CD4-positive, CD25-positive, alpha-beta regulatory T cell (primary cell): ENCODE data around the gene GLP2R. TPM values are rescaled to one million over a fixed set of nuclear protein-coding genes. Genes with fewer than 3 reads are reported as not detected.

ENCODE experiments used
- ATAC-seq, 2 donors: fragments of 150-1000 bp; cut with Tn5 transposase; one replicate each; pipeline ENCODE4 v1.10.0; 2021; ENCODE audit warnings: low read depth in 2 of 2, moderate number of reproducible peaks in 2 of 2, moderate library complexity in 1 of 2
- DNase-seq, 3 donors: peaks; one replicate each; pipeline versions ENCODE4 v3.0.0 to v3.0.0-alpha.2; 2012 to 2022; ENCODE audit warnings: mixed read lengths in 1 of 3
- H3K27ac ChIP-seq: one replicate; pipeline ENCODE4 v1.7.0; 2013; ENCODE audit warnings: mild to moderate bottlenecking, low read length; ENCODE audit not compliant: insufficient read depth, poor library complexity, severe bottlenecking
- H3K27me3 ChIP-seq: one replicate; pipeline ENCODE4 v1.7.0; 2013; ENCODE audit warnings: low read length; ENCODE audit not compliant: control insufficient read depth, insufficient read depth
- H3K36me3 ChIP-seq: one replicate; pipeline ENCODE4 v1.7.0; 2013; ENCODE audit warnings: mild to moderate bottlenecking, low read length, moderate library complexity; ENCODE audit not compliant: control insufficient read depth, insufficient read depth
- H3K4me1 ChIP-seq: 2 replicates; pipeline ENCODE4 v1.7.0; 2013; ENCODE audit warnings: mild to moderate bottlenecking, low read length; ENCODE audit not compliant: insufficient read depth, control insufficient read depth, poor library complexity, severe bottlenecking
- H3K4me3 ChIP-seq: one replicate; pipeline ENCODE4 v1.7.0; 2013; ENCODE audit warnings: low read depth, mild to moderate bottlenecking, low read length, moderate library complexity
- H3K9me3 ChIP-seq, 2 experiments: 1 replicate in 1 of 2; 2 replicates in 1 of 2; pipeline ENCODE4 v1.7.0; 2013; ENCODE audit warnings: low read length in 2 of 2, mild to moderate bottlenecking in 1 of 2, moderate library complexity in 1 of 2; ENCODE audit not compliant: control insufficient read depth in 2 of 2
- H3K27ac Mint-ChIP-seq, 3 donors: one replicate each; pipeline ENCODE4 v1.8.0; 2020 to 2022; ENCODE audit warnings: mild to moderate bottlenecking in 3 of 3, mixed read lengths in 3 of 3, moderate library complexity in 2 of 3
- H3K27me3 Mint-ChIP-seq: one replicate; pipeline ENCODE4 v1.8.0; 2022; ENCODE audit warnings: mild to moderate bottlenecking, mixed read lengths
- H3K36me3 Mint-ChIP-seq: one replicate; pipeline ENCODE4 v1.8.0; 2020; ENCODE audit warnings: mixed read lengths
- H3K4me1 Mint-ChIP-seq, 4 donors: one replicate each; pipeline ENCODE4 v1.8.0; 2020 to 2022; ENCODE audit warnings: mixed read lengths in 4 of 4, mild to moderate bottlenecking in 1 of 4
- H3K4me3 Mint-ChIP-seq, 4 donors: one replicate each; pipeline ENCODE4 v1.8.0; 2020 to 2022; ENCODE audit warnings: mild to moderate bottlenecking in 4 of 4, mixed read lengths in 4 of 4, moderate library complexity in 3 of 4
- H3K9me3 Mint-ChIP-seq, 7 donors: one replicate each; pipeline ENCODE4 v1.8.0; 2020 to 2022; ENCODE audit warnings: mixed read lengths in 7 of 7, mild to moderate bottlenecking in 3 of 7, moderate library complexity in 2 of 7
- polyA plus RNA-seq, 4 donors: library from polyadenylated mRNA; unstranded; fragments of 300-500 nt; fragmentation: Illumina TruSeq; gene quantifications; one replicate each; pipeline ENCODE4 v1.2.3, GENCODE V29; 2021
- total RNA-seq: library from RNA; stranded (reverse); gene quantifications from one replicate; pipeline ENCODE4 v1.2.3, GENCODE V29; 2022

The GLP2R gene
- total and polyA plus RNA-seq, 5 donors from 2014 or later = not detected

DNA sequence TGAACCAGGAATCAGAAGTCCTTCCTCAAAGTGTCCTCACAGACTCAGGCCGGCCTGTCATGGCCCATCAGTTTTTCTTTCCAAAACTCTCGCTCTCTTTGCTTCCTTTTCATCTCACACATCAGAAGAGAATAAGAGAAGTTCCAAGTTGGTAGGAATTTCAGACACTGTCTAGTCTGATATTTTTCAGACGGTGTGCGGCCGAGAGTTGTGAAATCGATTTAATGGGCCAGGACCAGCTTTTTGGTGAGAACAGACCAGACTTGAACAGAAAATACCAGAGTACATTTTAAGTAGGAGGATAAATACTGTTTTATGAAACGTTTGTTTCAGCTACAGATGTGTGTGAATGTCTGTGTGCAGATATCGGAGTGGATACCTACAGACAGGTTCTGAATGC lies 104.1 kb downstream of the GLP2R start:
- H3K9me3 Mint-ChIP-seq = no peaks in the 10 kb centered on the region
- H3K36me3 Mint-ChIP-seq = no peaks in the 10 kb centered on the region
- Histone ChIP-seq H3K9me3 (no peaks in the 10 kb centered on the region), H3K36me3 (no peaks in the 10 kb centered on the region), H3K27ac (no peak overlapping the region), H3K4me3 (no peak overlapping the region), H3K4me1 (no peaks in the 10 kb centered on the region), H3K27me3 (no peaks in the 10 kb centered on the region)
- H3K4me3 Mint-ChIP-seq = no peak overlapping the region
- DNase-seq = no peak
- H3K4me1 Mint-ChIP-seq = no peaks in the 10 kb centered on the region
- no peak overlapping the region for H3K27ac Mint-ChIP-seq
- no peak for ATAC-seq
- no peaks in the 10 kb centered on the region for H3K27me3 Mint-ChIP-seq

DNA sequence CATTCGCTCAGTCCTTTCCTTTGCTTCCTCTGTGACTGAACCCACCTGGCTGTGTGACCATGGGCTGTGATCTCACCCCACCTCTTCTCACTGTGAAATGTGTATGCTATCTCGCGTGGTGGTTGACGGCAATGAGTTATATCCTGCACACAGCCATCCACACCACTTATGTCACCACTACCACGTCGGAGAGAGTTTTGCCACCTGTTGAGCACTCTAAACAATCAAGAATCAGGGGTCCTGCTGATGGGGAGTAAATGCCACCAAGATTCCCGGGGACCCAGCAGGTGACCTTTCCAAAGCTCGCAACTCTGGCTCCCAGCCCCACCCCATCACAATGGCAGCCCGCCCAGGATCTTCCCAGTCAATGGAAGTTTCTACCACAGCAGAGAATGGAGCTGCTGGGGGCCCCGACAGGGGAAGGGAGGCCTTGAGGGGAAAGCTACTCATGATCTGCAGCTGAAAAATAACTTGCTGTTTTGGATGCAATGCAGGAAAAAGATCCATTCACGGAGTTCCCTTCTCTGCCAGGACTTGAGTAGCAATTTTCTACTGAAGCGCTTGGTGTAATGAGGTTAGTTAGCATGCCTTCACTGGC lies 105.5 kb downstream of the GLP2R start:
- no peak overlapping the region for H3K27ac Mint-ChIP-seq
- H3K27ac ChIP-seq = no peak overlapping the region
- H3K27me3 Mint-ChIP-seq = no peaks in the 10 kb centered on the region
- H3K36me3 ChIP-seq = no peaks in the 10 kb centered on the region
- H3K9me3 ChIP-seq = no peaks in the 10 kb centered on the region
- H3K36me3 Mint-ChIP-seq = no peaks in the 10 kb centered on the region
- H3K9me3 Mint-ChIP-seq = peaks cover 0 to 2% (median 0%) of the 10 kb centered on the region in 7 donors
- no peak overlapping the region for H3K4me3 Mint-ChIP-seq
- H3K4me3 ChIP-seq = no peak overlapping the region
- DNase-seq (no peak), ATAC-seq (no peak)
- H3K4me1 ChIP-seq = no peaks in the 10 kb centered on the region
- no peaks in the 10 kb centered on the region for H3K27me3 ChIP-seq
- no peaks in the 10 kb centered on the region for H3K4me1 Mint-ChIP-seq

DNA sequence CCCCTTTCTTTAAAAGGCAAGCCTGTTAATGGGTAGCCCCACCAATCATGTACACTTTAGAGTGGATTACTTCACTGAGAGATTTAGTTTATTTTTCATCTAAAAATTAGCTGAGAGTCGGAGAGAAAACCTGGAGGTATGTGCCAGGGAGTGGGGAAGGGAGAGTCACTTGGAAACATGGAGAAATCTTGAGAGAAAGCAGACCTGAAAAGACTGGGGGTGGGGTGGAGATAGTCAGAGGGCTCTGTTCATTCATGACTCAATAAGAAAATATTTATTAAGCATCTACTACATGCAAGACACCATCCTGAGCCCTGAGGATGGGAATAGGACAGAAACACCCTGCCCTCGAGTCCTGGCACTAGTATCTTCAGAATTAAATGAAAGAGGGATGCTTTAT lies 106.8 kb downstream of the GLP2R start:
- no peak for ATAC-seq
- H3K36me3 ChIP-seq = no peaks in the 10 kb centered on the region
- no peaks in the 10 kb centered on the region for H3K27me3 Mint-ChIP-seq

DNA sequence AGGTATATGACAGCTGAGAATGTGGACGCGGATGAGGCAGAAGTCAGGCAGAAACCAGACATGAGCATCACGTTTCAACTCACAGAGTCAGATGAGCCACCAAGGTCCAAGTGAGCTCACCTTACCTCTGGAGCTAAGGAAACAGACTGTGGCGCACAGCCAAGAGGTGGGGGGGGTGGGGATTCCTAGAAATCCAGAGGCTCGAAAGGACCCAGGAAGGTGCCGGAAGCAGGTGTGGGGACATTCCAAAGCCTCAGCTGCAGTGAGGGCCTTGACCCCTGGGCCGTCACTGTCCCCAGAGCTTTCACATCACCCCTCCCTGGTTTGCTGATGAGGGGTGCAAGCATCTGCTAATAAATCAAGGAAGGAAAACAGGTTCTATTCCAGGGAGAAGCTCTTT lies 108.6 kb downstream of the GLP2R start:
- Mint-ChIP-seq H3K27me3 (no peaks in the 10 kb centered on the region), H3K4me3 (no peak overlapping the region), H3K36me3 (no peaks in the 10 kb centered on the region), H3K9me3 (peaks cover 0 to 4% (median 0%) of the 10 kb centered on the region in 7 donors), H3K4me1 (no peaks in the 10 kb centered on the region), H3K27ac (no peak overlapping the region)
- H3K4me1 ChIP-seq = no peaks in the 10 kb centered on the region
- no peak overlapping the region for H3K27ac ChIP-seq
- DNase-seq (no peak), ATAC-seq (no peak)
- H3K9me3 ChIP-seq = no peaks in the 10 kb centered on the region
- no peaks in the 10 kb centered on the region for H3K36me3 ChIP-seq
- H3K27me3 ChIP-seq = no peaks in the 10 kb centered on the region
- no peak overlapping the region for H3K4me3 ChIP-seq

More for the DNA sequence above, 106.8 kb downstream of the GLP2R start:
- Mint-ChIP-seq H3K27ac (no peak overlapping the region), H3K9me3 (peaks cover 0 to 2% (median 0%) of the 10 kb centered on the region in 7 donors), H3K4me1 (no peaks in the 10 kb centered on the region), H3K4me3 (no peak overlapping the region), H3K36me3 (no peaks in the 10 kb centered on the region)
- Histone ChIP-seq H3K4me1 (no peaks in the 10 kb centered on the region), H3K9me3 (no peaks in the 10 kb centered on the region), H3K27me3 (no peaks in the 10 kb centered on the region), H3K27ac (no peak overlapping the region), H3K4me3 (no peak overlapping the region)
- DNase-seq = no peak

DNA sequence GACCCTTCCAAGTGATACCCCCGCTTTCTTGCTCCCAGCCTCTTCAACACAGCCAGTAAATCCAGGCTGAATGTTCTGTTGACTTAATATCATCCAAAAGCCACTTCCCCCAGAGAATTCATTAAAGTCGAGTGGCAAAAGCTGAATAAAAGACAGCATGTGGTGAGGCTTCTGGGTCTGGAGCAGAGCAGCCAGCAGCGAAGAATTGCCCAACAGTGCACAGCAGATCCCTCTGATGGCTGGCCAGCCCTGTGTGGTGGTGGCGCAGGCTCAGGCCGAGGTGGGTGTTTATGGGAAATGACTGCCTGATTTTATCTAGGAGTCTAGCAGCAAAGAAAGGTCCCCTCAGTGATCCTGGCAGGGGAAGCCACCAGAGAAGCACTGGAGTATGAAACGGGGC lies 109.7 kb downstream of the GLP2R start:
- no peak for ATAC-seq

DNA sequence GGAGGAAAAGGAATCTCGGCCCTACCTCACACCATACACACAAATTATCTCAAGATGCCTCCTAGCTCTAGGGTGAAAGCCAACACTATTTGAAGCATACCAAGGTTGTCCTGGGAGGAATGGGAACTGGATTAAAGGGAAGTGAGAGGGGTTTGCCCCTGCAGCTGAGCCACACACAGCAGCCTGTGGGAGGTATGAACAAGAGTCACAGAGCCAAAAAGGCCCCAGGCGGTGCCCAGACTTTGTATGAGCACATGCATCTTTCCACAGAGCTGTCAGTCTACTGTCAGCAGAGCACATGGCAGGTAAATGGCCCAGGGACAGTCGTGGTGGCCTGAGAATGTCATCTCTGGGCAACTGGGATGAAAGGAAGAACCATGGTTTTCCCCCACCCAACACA lies 110.4 kb downstream of the GLP2R start:
- ATAC-seq (no peak), DNase-seq (no peak)
- Histone ChIP-seq H3K9me3 (no peaks in the 10 kb centered on the region), H3K4me1 (no peaks in the 10 kb centered on the region), H3K4me3 (no peak overlapping the region), H3K27me3 (no peaks in the 10 kb centered on the region), H3K27ac (no peak overlapping the region), H3K36me3 (no peaks in the 10 kb centered on the region)
- Mint-ChIP-seq H3K4me3 (no peak overlapping the region), H3K27ac (no peak overlapping the region), H3K9me3 (peaks cover 0 to 4% (median 0%) of the 10 kb centered on the region in 7 donors), H3K27me3 (no peaks in the 10 kb centered on the region), H3K36me3 (no peaks in the 10 kb centered on the region), H3K4me1 (no peaks in the 10 kb centered on the region)

More for the DNA sequence above, 109.7 kb downstream of the GLP2R start:
- no peak overlapping the region for H3K27ac ChIP-seq
- no peaks in the 10 kb centered on the region for H3K27me3 ChIP-seq
- peaks cover 0 to 4% (median 0%) of the 10 kb centered on the region in 7 donors for H3K9me3 Mint-ChIP-seq
- no peaks in the 10 kb centered on the region for H3K9me3 ChIP-seq
- DNase-seq = no peak
- no peaks in the 10 kb centered on the region for H3K4me1 ChIP-seq
- H3K36me3 Mint-ChIP-seq = no peaks in the 10 kb centered on the region
- H3K4me1 Mint-ChIP-seq = no peaks in the 10 kb centered on the region
- no peaks in the 10 kb centered on the region for H3K27me3 Mint-ChIP-seq
- H3K4me3 Mint-ChIP-seq = no peak overlapping the region
- H3K4me3 ChIP-seq = no peak overlapping the region
- no peak overlapping the region for H3K27ac Mint-ChIP-seq
- no peaks in the 10 kb centered on the region for H3K36me3 ChIP-seq

DNA sequence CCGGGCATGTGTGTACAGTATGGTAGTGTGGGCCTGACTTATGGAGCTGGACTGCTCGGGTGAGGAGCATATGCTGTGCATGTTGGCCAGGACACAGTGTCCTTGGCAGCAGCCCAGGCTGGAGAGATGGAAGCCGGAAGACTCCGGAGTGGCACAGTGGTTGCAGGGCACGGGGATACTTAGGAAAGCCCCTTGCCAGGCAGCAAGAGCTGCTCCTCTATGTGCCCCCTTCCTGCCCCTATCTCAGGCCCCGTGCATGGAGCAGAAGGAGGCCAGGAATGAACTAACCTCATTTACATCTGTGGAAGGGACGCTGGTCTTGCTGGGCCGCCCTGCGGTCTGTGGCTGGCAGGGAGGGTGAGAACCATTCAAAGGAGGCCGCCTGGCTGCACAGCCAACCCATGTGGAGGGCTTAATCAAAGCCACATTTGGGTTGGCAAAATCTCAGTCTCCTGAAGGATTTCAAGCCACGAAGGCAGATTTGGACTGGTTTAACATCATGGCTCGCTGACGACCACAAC lies 111.6 kb downstream of the GLP2R start:
- no peaks in the 10 kb centered on the region for H3K9me3 ChIP-seq
- H3K4me1 ChIP-seq = no peaks in the 10 kb centered on the region
- Mint-ChIP-seq H3K27me3 (no peaks in the 10 kb centered on the region), H3K4me3 (no peak overlapping the region), H3K27ac (no peak overlapping the region), H3K4me1 (no peaks in the 10 kb centered on the region), H3K9me3 (peaks cover 0 to 5% (median 0%) of the 10 kb centered on the region in 7 donors), H3K36me3 (no peaks in the 10 kb centered on the region)
- DNase-seq (no peak), ATAC-seq (no peak)
- no peaks in the 10 kb centered on the region for H3K36me3 ChIP-seq
- no peak overlapping the region for H3K27ac ChIP-seq
- no peak overlapping the region for H3K4me3 ChIP-seq
- H3K27me3 ChIP-seq = no peaks in the 10 kb centered on the region

DNA sequence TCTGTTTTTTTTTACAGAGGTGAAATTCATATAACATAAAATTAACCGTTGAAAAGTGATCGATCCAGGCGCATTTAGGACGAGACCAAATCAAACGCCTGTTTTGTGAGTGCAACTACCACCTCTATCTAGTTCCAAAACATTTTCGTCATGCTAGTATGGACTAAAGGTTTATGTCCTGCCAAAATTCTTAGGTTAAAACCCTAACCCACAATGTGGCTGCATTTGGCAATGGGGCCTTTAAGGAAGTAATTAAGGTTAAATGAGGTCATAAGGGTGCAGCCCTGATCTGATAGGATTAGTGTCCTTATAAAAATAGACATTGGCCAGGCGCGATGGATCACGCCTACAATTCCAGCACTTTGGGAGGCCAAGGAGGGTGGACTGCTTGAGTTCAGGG lies 112.2 kb downstream of the GLP2R start:
- Histone ChIP-seq H3K27ac (no peak overlapping the region), H3K9me3 (no peaks in the 10 kb centered on the region), H3K4me3 (no peak overlapping the region), H3K4me1 (no peaks in the 10 kb centered on the region), H3K36me3 (no peaks in the 10 kb centered on the region), H3K27me3 (no peaks in the 10 kb centered on the region)
- Mint-ChIP-seq H3K36me3 (no peaks in the 10 kb centered on the region), H3K9me3 (peaks cover 0 to 5% (median 0%) of the 10 kb centered on the region in 7 donors), H3K4me1 (no peaks in the 10 kb centered on the region), H3K4me3 (no peak overlapping the region), H3K27ac (no peak overlapping the region), H3K27me3 (no peaks in the 10 kb centered on the region)
- no peak for DNase-seq
- no peak for ATAC-seq
